HEK293T (cell line): ENCODE measurements around the gene VWA1.

ENCODE experiments used
- ARNT ChIP-seq: fragments of 450-650 bp; IDR thresholded peaks from 2 replicates; pipeline ENCODE4 v1.6.1; 2017; ENCODE audit warnings: mild to moderate bottlenecking
- BHLHE40 ChIP-seq: fragments of 450-650 bp; IDR thresholded peaks from 2 replicates; pipeline ENCODE4 v1.6.1; 2016; ENCODE audit warnings: mild to moderate bottlenecking, moderate library complexity, borderline replicate concordance
- ELF4 ChIP-seq: fragments of 450-650 bp; IDR thresholded peaks from 2 replicates; pipeline ENCODE4 v1.6.1; 2017; ENCODE audit warnings: antibody characterized with exemption
- FOXA1 ChIP-seq: fragments of 450-650 bp; IDR thresholded peaks from 2 replicates; pipeline ENCODE4 v1.6.1; 2016; ENCODE audit warnings: mild to moderate bottlenecking
- FOXK2 ChIP-seq: fragments of 450-650 bp; IDR thresholded peaks from 2 replicates; pipeline ENCODE4 v1.6.1; 2016; ENCODE audit warnings: mild to moderate bottlenecking
- L3MBTL2 ChIP-seq: fragments of 450-650 bp; conservative IDR thresholded peaks from 2 replicates; pipeline ENCODE4 v1.6.1; 2016; ENCODE audit warnings: mild to moderate bottlenecking
- NFRKB ChIP-seq: fragments of 450-650 bp; IDR thresholded peaks from 2 replicates; pipeline ENCODE4 v1.6.1; 2016; ENCODE audit warnings: mild to moderate bottlenecking, moderate library complexity
- SP1 ChIP-seq: fragments of 450-650 bp; IDR thresholded peaks from 2 replicates; pipeline ENCODE4 v1.6.1; 2017
- SUZ12 ChIP-seq: fragments of 450-650 bp; IDR thresholded peaks from 2 replicates; pipeline ENCODE4 v1.6.1; 2016; ENCODE audit warnings: mild to moderate bottlenecking
- TARDBP ChIP-seq: fragments of 450-650 bp; IDR thresholded peaks from 2 replicates; pipeline ENCODE4 v1.6.1; 2016
- ZNF384 ChIP-seq: fragments of 450-650 bp; IDR thresholded peaks from 2 replicates; pipeline ENCODE4 v1.6.1; 2016

- TF ChIP-seq BHLHE40 (no peak), NFRKB (no peak), FOXA1 (no peak), FOXK2 (no peak), SUZ12 (no peak), ELF4 (no peak), ZNF384 (no peak), SP1 (no peak), ARNT (no peak), TARDBP (no peak), L3MBTL2 (no peak)
These were observed 34.7 kb upstream of the VWA1 start for GRCh38 chr1:1400576-1401456.
